Measurements from ENCODE around the gene MGMT. TPM values are rescaled to one million over a fixed set of nuclear protein-coding genes. Genes with fewer than 3 reads are reported as not detected.

Gene MGMT
- total RNA-seq, 1 experiment from 2014 or later, result 11.5 TPM

DNA sequence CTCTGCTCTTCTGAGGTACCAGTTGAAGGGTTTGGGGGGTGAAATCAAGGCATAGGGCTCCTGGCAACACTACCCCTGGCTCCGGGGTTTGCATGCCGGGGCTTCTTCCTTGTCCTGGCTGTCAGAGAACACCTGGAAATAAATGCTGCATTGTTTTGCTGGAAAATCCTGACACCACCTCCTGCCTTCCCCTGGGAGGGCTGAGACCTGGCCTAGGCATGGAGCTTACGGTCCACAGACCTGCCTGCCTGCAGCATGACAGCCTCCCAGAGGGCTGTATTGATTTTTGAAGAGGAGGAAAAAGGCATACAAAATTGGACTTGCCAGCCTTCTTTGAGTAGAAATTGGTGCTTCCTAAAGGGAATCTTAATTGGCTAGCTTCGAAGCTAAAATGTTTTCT, 227.1 kb downstream of the MGMT start:
- no peak overlapping the region for H2AFZ ChIP-seq (ENCODE audit: low read depth, low read length, poor library complexity, severe bottlenecking)
- DNase-seq (ENCODE audit: low read depth, low spot score) (no peak), ATAC-seq (no peak)
- H3K9ac ChIP-seq (ENCODE audit: low read length), result no peak overlapping the region
- H3K4me2 ChIP-seq (ENCODE audit: low read length), result no peak overlapping the region
- CTCF ChIA-PET, result no interaction called here
- no peaks in the 10 kb centered on the region for H3K9me2 ChIP-seq (ENCODE audit: insufficient read depth)
- no TSS peak for BruUV-seq (replicated peaks)
- RAD21 ChIA-PET (ENCODE audit: low non-redundant PET in 1 of 2, low total read pairs in 2 of 2, uncharacterized antibody in 2 of 2, unreplicated experiment in 2 of 2), result no interaction called here
- no peak overlapping the region for H3K4me3 ChIP-seq (replicated peaks in 1 of 2; ENCODE audit: low read depth in 1 of 2, low read length in 2 of 2)
- no peaks in the 10 kb centered on the region for H3K4me1 ChIP-seq (ENCODE audit: control insufficient read depth in 1 of 2, insufficient read depth in 2 of 2, low read length in 2 of 2)
- no peak overlapping the region for H3K27ac ChIP-seq (ENCODE audit: low read depth, low read length)
- TF ChIP-seq JUND (IDR thresholded peaks at IDR 0.05) (no peak), ZNF274 (IDR thresholded peaks at IDR 0.05; ENCODE audit: low read depth, low read length) (no peak), YY1 (IDR thresholded peaks at IDR 0.05; ENCODE audit: extremely low read depth, insufficient replicate concordance, low read depth, low read length) (no peak), FOSL1 (IDR thresholded peaks at IDR 0.05; ENCODE audit: low read depth) (no peak), EGR1 (IDR thresholded peaks at IDR 0.05; ENCODE audit: low read depth) (no peak), SP1 (IDR thresholded peaks at IDR 0.05; ENCODE audit: low read depth) (no peak), EZH2 (IDR thresholded peaks at IDR 0.05) (no peak), TCF7L2 (IDR thresholded peaks at IDR 0.05; ENCODE audit: borderline replicate concordance, extremely low read depth, insufficient read depth, insufficient read length) (no peak)
- H4K20me1 ChIP-seq (ENCODE audit: insufficient read depth), result no peaks in the 10 kb centered on the region
- POLR2A ChIA-PET, result no interaction called here
- H3K36me3 ChIP-seq (ENCODE audit: control insufficient read depth in 1 of 2, insufficient read depth in 2 of 2, low read length in 2 of 2), result no peaks in the 10 kb centered on the region
- intact Hi-C loops (cut with micrococcal nuclease), result no loop called here
- H3K79me2 ChIP-seq (ENCODE audit: insufficient read depth, low read length), result no peaks in the 10 kb centered on the region
- no peaks in the 10 kb centered on the region for H3K27me3 ChIP-seq (ENCODE audit: insufficient read depth, low read length)
- no peaks in the 10 kb centered on the region for H3K9me3 ChIP-seq (ENCODE audit: control insufficient read depth in 1 of 2, insufficient read depth in 1 of 2, low read depth in 1 of 2, low read length in 2 of 2)

DNA sequence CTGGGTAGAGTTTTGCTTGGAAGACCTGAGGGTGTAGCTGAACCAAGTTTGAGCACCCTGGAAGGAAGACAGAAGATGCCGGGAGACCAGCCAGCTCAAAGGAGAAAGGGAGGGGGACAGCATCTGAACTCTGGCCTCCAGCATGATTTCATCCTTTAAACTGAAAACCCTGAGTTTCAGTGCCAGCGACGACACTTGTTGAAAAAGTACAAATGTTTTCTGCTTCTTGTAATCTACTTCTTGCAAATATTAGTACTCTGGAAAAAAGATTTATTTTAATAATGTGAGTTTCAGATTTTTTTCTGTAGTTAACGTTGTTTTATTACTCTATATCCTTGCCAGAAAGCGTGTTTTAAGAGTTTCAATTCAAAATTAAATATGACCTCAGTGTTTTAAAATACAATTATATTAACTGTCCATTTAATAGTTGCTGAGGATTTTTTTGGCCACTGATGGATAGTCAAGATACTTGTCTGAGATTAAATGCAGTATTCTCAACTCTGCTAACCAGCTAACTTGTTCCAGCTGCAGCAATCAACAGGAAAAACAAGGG, 227.7 kb downstream of the MGMT start:
- Histone ChIP-seq H3K27me3 (ENCODE audit: insufficient read depth, low read length) (no peaks in the 10 kb centered on the region), H3K36me3 (ENCODE audit: control insufficient read depth in 1 of 2, insufficient read depth in 2 of 2, low read length in 2 of 2) (no peaks in the 10 kb centered on the region), H3K9me3 (ENCODE audit: control insufficient read depth in 1 of 2, insufficient read depth in 1 of 2, low read depth in 1 of 2, low read length in 2 of 2) (no peaks in the 10 kb centered on the region), H3K27ac (ENCODE audit: low read depth, low read length) (no peak overlapping the region), H3K9me2 (ENCODE audit: insufficient read depth) (no peaks in the 10 kb centered on the region), H4K20me1 (ENCODE audit: insufficient read depth) (no peaks in the 10 kb centered on the region), H2AFZ (ENCODE audit: low read depth, low read length, poor library complexity, severe bottlenecking) (no peak overlapping the region), H3K79me2 (ENCODE audit: insufficient read depth, low read length) (no peaks in the 10 kb centered on the region), H3K4me1 (ENCODE audit: control insufficient read depth in 1 of 2, insufficient read depth in 2 of 2, low read length in 2 of 2) (no peaks in the 10 kb centered on the region), H3K4me2 (ENCODE audit: low read length) (no peak overlapping the region), H3K9ac (ENCODE audit: low read length) (no peak overlapping the region), H3K4me3 (replicated peaks in 1 of 2; ENCODE audit: low read depth in 1 of 2, low read length in 2 of 2) (no peak overlapping the region)
- RAD21 ChIA-PET (ENCODE audit: low non-redundant PET in 1 of 2, low total read pairs in 2 of 2, uncharacterized antibody in 2 of 2, unreplicated experiment in 2 of 2), result no interaction called here
- no peak for DNase-seq (ENCODE audit: low read depth, low spot score)
- no peak for ATAC-seq
- TF ChIP-seq SP1 (IDR thresholded peaks at IDR 0.05; ENCODE audit: low read depth) (no peak), POLR2A (IDR thresholded peaks at IDR 0.05; ENCODE audit: borderline replicate concordance, extremely low read depth, insufficient read depth, insufficient read length) (no peak)
- no TSS peak for BruUV-seq (replicated peaks)
- CTCF ChIA-PET, result no interaction called here
- intact Hi-C loops (cut with micrococcal nuclease), result no loop called here
- POLR2A ChIA-PET, result no interaction called here
